A673 (cell line): Measurements from ENCODE around the gene B3GNT3.

Experiments used
- CTCF ChIP-seq: fragments of 300-800, 200-600 bp; sonication (generic); conservative IDR thresholded peaks from 2 replicates; pipeline ENCODE4 v1.5.1; 2017; ENCODE audit warnings: low read depth, mild to moderate bottlenecking, antibody characterized with exemption, low read length, moderate library complexity, mixed read lengths
- EZH2 ChIP-seq: fragments of 200-600 bp; sonication (generic); IDR thresholded peaks from 2 replicates; pipeline ENCODE4 v1.6.1; 2017; ENCODE audit warnings: borderline replicate concordance, low read depth, mild to moderate bottlenecking, mixed read lengths, antibody characterized with exemption, low read length; ENCODE audit not compliant: poor library complexity, severe bottlenecking

GRCh38 chr19:17861542-17862402, 66.8 kb downstream of the B3GNT3 start:
- TF ChIP-seq CTCF: no peak
- TF ChIP-seq EZH2: no peak
